Immature natural killer cell (primary cell): Measurements from ENCODE around the gene PDE6C. TPM values are rescaled to one million over a fixed set of nuclear protein-coding genes. Genes with fewer than 3 reads are reported as not detected.

Experiments used
- DNase-seq, 3 donors: peaks; one replicate each; pipeline ENCODE4 v3.0.0; 2022; ENCODE audit warnings: mixed read lengths in 1 of 3
- H3K27ac Mint-ChIP-seq, 6 donors: one replicate each; pipeline ENCODE4 v1.8.0; 2020; ENCODE audit warnings: mixed read lengths in 6 of 6, mild to moderate bottlenecking in 5 of 6, inconsistent platforms in 4 of 6, moderate library complexity in 3 of 6
- H3K27me3 Mint-ChIP-seq, 3 donors: one replicate each; pipeline ENCODE4 v1.8.0; 2020 to 2021; ENCODE audit warnings: low read depth in 3 of 3, mild to moderate bottlenecking in 3 of 3, mixed read lengths in 3 of 3, moderate library complexity in 3 of 3, inconsistent platforms in 1 of 3
- H3K36me3 Mint-ChIP-seq, 3 donors: one replicate each; pipeline ENCODE4 v1.8.0; 2020; ENCODE audit warnings: mixed read lengths in 3 of 3, inconsistent platforms in 2 of 3, mild to moderate bottlenecking in 2 of 3
- H3K4me1 Mint-ChIP-seq, 2 donors: one replicate each; pipeline ENCODE4 v1.8.0; 2020; ENCODE audit warnings: inconsistent platforms in 2 of 2, mild to moderate bottlenecking in 2 of 2, mixed read lengths in 2 of 2, moderate library complexity in 1 of 2
- H3K4me3 Mint-ChIP-seq, 5 donors: one replicate each; pipeline ENCODE4 v1.8.0; 2020; ENCODE audit warnings: mild to moderate bottlenecking in 5 of 5, mixed read lengths in 5 of 5, inconsistent platforms in 3 of 5, moderate library complexity in 3 of 5
- H3K9me3 Mint-ChIP-seq, 6 donors: one replicate each; pipeline ENCODE4 v1.8.0; 2020; ENCODE audit warnings: mild to moderate bottlenecking in 6 of 6, mixed read lengths in 6 of 6, inconsistent platforms in 4 of 6, moderate library complexity in 3 of 6
- polyA plus RNA-seq, 3 donors: library from polyadenylated mRNA; unstranded; fragments of 300-500 nt; fragmentation: Illumina TruSeq; gene quantifications; one replicate each; pipeline ENCODE4 v1.2.3, GENCODE V29; 2021

The PDE6C gene
- polyA plus RNA-seq, 3 donors from 2014 or later, result not detected

DNA sequence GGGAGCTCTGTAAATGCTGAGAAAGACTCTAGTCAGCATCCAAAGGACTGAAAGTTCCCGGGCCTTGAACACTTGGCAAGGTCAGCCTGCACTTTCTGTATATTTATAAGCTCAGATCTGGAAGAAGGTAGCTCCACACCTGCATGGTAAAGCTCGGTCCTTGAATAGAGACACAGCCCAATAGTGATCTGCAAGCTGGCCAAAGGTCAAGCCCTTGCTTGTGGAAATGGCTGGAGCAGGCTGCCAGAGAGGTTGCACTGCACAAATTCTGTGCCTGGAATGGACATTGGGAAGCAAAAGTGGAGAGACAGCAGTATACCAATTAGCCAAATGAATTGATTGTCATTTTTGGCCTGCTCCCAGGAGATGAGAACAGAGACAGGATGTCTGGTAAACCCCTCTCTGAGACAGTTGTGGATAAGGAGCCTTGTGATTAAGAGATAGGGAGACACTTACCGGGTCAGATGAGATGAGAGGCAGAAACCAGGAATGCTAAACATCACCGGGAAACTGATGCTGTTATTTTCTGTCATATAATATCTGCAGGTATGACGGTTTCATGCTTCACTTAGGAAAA is 98.1 kb downstream of the PDE6C start:
- no peak for DNase-seq
- Mint-ChIP-seq H3K4me1 (no peaks in the 10 kb centered on the region), H3K27ac (no peak overlapping the region), H3K36me3 (no peaks in the 10 kb centered on the region), H3K4me3 (no peak overlapping the region), H3K27me3 (peaks cover 3 to 11% (median 6%) of the 10 kb centered on the region in 3 donors), H3K9me3 (no peaks in the 10 kb centered on the region)

DNA sequence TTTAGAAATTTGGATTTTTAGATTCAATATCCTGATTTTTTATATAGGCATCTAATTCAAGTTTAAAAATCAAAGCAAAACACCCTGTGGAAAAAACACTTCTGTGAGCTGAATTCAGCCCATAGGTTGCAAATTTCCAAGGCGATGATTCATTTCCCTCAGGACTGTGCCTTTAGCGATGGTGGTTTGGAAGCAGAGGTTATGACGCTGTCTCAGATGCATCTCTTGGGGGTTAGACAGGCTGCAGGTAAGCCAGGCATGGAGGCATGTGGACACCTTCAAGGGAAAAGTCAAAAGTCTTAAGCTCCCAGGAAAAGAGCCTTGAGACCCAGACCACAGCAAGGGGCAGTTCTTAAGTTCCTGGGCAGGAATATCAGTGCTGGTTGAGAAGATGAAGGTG is 99.6 kb downstream of the PDE6C start:
- peaks cover 2 to 11% (median 6%) of the 10 kb centered on the region in 3 donors for H3K27me3 Mint-ChIP-seq
- H3K4me3 Mint-ChIP-seq, result no peak overlapping the region

DNA sequence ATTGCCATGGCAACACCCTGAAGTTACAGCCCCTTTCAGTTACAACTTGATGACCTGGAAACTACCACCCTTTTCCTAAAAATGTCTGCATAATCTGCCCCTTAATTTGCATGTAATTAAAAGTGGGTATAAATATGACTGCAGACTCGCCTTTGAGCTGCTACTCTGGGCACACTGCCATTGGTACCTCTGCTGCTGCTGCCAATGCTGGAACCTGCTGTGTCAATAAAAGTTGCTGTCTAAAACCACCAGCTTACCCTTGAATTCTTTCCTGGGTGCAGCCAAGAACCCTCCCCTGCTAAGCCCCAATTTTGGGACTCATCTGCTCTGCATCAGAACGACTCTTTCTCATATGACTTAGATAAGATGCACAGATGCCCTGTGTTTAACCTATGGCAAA is 100.3 kb downstream of the PDE6C start:
- H3K27ac Mint-ChIP-seq, result no peak overlapping the region
- no peaks in the 10 kb centered on the region for H3K9me3 Mint-ChIP-seq
- no peaks in the 10 kb centered on the region for H3K36me3 Mint-ChIP-seq
- peaks cover 2 to 11% (median 6%) of the 10 kb centered on the region in 3 donors for H3K27me3 Mint-ChIP-seq
- H3K4me1 Mint-ChIP-seq, result no peaks in the 10 kb centered on the region
- no peak for DNase-seq
- H3K4me3 Mint-ChIP-seq, result no peak overlapping the region

More for the DNA sequence above, 99.6 kb downstream of the PDE6C start:
- Mint-ChIP-seq H3K36me3 (no peaks in the 10 kb centered on the region), H3K9me3 (no peaks in the 10 kb centered on the region), H3K27ac (no peak overlapping the region), H3K4me1 (no peaks in the 10 kb centered on the region)
- DNase-seq, result no peak

DNA sequence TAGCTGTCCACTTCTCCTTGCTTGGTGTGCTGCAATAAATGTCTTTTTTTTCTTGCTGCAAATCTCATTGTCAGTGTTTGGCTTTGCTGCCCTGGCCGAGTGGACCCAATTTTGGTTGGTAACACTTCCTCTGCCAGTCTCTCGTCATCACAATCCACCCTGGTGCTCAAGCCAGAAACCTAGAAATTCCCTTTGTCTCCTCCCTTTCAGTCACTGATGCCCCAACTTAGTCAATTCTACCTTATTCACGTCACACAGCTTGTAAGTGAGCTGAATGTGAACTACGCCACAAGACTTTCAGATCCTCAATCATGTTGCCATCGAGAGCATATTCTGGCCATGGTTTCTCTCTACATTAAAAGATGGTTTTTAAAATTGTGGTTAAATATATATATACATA is 103.0 kb downstream of the PDE6C start:
- H3K4me3 Mint-ChIP-seq, result no peak overlapping the region
- H3K27me3 Mint-ChIP-seq, result peaks cover 0 to 14% (median 5%) of the 10 kb centered on the region in 3 donors
- H3K4me1 Mint-ChIP-seq, result no peaks in the 10 kb centered on the region
- H3K9me3 Mint-ChIP-seq, result no peaks in the 10 kb centered on the region
- peak overlapping the region in 1 of 6 donors; percentile 8 for H3K27ac Mint-ChIP-seq
- no peaks in the 10 kb centered on the region for H3K36me3 Mint-ChIP-seq
- no peak for DNase-seq

Other genes starting within 250 kb of the PDE6C start
- under 1 TPM in 2 of 3 donors, not detected in 1; 0.21 to 0.33 TPM for gene MYOF, start 130.2 kb upstream of the PDE6C start, polyA plus RNA-seq
- gene CEP55, start 115.9 kb upstream of the PDE6C start, polyA plus RNA-seq, result under 1 TPM in 2 of 3 donors, not detected in 1; 0.39 to 0.83 TPM
- gene FFAR4, start 45.9 kb upstream of the PDE6C start, polyA plus RNA-seq, result not detected
- not detected for gene RBP4, start 11.3 kb upstream of the PDE6C start, polyA plus RNA-seq
- 1 to 10 TPM; 3.0 to 4.5 (median 3.6) TPM for gene FRA10AC1, start 90.1 kb downstream of the PDE6C start, polyA plus RNA-seq
- not detected for gene LGI1, start 145.4 kb downstream of the PDE6C start, polyA plus RNA-seq